HPDE6-E6E7 (cell line): ENCODE measurements around the gene TRIM9.
"Not testable (repeated sequence)": the region's sequence is repeated elsewhere in the genome, so short reads cannot be mapped to it uniquely, and the experiment has no call there.

Experiments
- DNase-seq: peaks from one replicate; pipeline ENCODE4 v3.0.0; 2011; ENCODE audit warnings: missing footprints; ENCODE audit errors: extremely low spot score

Gene TRIM9

GRCh38 chr14:51004801-51005526, 89.9 kb downstream of the TRIM9 start:
- peak; percentile 19 for DNase-seq

DNA sequence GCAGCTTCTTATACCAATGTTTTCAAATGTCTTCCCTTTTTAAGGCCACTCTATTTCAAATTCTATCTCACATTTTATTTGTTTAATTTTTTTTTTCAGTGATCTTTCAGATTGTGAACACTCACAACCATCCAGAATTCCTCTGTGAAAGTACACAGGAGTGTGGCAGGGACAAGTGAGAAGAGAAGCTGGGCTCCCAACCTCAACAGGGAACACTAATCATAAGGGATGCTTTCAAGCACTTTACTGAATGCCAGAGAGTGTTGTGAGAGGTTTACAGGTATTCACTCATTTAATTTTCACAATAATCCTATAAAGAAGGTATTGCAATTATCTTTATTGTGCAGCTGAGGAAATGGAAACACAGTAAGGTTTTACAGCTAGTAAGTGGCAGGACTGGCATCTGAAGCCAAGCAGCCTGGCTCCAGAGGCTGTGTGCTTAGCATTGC, 90.5 kb downstream of the TRIM9 start:
- DNase-seq = no peak

DNA sequence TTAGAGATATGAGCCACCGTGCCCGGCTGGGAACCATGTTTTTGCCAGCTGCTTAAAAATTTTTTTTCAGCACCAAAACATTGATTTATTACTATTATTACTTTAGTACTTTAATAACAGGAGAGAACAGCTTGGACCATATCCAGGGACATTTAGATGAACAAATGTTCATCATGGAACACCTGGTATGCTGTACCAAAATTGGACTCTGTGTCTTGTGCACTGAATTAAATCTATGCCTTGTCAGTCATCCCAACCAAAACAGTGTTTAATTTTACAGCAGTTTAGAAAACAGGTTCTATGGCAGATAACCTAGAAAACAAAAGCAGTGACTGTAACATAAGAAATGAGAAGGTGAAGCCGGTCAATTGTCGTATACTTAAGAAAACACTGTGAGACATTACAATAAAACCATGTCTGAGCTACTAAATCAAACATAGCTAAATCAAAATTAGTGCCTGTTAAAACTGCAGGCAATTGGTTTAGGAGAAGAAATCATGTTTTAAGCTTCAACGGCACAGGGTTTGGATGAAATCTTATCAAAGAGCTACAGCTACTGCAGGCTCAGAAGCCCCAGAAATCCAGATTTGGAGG, 92.4 kb downstream of the TRIM9 start:
- DNase-seq = no peak

- DNase-seq = no peak
These were observed 94.3 kb downstream of the TRIM9 start for GRCh38 chr14:51000566-51000965.

DNA sequence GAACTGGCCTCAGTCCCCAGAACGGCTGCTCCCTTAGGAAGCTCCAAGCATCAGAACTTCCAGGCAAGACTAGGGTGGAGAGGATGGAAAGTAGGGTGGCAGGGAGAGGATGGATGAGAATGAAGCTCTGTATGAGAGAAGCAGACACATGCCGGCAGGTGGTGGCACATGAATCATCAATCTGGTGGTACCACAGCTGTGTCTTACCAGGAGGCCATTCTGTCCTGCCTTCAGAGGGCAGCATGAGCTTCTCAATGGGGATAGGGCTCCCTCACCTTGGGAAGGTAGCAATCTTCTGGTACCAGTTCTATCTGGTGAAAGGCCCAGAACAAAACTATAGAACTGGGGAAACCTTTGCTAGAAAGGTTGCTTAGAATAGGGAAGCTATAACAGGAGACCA, 95.2 kb downstream of the TRIM9 start:
- DNase-seq = no peak

DNA sequence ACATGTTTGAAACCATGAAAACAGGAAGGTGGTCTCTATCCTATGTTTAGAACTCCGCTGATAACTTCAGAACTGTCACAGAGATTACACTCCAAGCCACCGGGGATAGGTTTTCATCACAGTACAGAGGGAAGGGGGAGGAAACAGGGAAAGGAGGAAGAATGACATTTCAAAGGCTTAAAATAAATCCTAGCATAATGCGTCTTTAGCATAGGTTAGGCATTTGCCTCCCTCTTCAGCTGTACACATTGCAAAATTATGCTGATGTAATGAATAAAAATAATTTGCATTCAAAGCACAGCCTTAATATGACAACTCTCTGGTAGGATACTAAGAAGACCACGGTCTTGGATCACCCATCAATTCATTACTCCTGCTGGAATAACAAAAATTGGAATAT, 96.3 kb downstream of the TRIM9 start:
- no peak for DNase-seq

DNA sequence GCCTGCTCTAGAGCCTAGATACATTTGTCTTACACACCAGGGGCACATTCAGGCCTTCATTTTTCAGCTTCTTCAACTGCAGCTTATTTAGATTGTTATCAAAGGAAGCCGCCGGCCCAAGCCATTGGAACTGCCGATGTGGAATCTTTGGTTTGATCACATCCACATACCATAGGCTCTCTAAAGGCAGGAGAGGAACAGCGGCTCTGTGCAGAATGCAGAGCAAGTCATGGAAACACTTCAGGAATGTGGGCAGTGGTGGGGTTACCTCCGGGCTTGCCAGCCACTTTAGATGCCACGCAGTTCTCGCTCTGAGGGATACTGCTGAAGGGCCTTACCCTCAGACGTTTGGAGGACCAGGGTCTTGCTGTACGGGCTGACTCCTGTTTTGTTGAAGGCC, 97.2 kb downstream of the TRIM9 start:
- no peak for DNase-seq

GRCh38 chr14:50994158-50994557, 100.7 kb downstream of the TRIM9 start:
- DNase-seq = not testable (repeated sequence)

DNA sequence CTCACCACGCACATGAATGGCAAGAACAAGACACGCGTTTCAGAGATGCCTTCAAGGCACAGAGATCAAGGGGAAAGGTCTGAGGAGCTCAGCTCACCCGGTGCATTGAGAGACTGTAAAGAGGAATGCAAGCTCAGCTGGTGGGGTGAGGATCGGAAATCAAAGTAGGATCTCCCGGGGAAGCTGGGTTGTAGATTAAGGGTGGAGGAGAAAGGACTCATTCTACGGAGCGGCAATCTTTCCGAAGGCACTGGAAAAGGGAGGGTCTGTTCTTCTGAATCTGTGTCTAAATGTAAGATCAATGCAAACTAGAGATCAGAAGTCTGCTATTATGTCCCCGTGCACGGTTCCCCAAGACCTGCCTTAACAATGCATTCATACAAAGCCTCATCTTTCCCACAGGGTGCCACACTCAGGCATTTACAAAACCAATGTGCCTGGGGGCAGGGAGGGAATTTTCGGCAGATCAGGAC, 109.0 kb downstream of the TRIM9 start:
- no peak for DNase-seq

DNA sequence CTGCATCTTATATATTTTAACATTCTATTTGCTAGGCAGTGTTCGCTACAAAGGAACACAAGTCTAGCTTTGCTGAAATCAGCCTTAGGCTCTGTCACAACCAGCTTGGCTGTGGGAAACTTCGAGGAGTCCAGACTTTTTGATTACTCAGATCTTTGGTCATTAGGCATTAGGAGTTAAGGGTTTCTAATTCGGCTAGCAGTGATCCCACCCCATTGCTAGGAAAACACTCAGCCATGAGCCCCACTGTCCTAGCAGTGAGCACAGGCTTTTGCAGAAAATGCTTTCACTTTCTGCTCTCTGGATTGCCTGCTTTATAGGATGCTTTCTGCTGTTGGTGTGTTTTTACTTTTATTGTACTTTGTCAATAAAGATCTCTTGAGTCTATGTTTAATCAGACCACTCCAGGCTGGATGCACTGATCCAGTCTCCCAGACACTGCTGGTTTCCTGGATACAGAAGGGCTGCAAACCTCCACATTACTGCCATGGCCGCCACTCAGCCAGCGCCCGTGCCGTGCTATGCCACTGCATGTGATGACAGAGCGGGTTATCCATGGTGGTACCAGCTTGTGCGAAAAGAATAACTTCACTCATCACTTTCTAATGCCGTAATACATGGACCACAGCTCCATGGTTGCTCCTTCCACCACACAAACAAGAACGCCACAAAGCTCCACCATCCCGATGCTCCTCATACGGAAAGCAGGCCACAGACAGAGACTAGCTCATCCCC, 109.6 kb downstream of the TRIM9 start:
- DNase-seq = no peak

DNA sequence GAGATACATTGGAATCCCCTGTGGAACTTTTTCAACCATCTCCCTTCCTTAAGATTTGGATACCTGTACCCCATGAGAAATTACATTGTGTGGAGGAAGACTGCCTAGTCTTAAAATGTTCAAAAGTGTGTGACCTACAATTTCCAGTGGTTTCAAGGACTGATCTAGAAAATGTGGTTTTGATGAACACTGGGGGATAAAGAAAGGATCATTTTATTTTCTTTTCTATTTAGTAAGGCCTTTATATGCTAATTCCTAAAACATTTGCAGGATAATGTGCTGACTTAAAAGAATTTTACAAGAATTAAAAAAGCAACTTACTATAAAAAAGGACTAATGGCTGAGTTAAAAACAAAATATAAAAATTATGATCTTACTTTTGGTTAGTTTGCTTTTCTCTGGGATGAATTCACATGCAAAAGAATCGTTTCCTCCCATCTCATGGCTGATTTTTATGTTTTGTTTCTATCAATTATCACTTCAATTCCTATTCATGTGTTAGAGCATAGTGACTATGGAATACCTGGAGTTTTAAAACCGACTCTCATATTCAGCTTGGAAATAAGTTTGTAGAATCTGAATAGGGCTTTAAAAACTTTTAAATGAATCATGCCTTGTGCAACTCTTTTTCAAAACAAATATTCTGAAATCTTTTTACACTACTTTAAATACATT, 110.7 kb downstream of the TRIM9 start:
- DNase-seq = no peak

DNA sequence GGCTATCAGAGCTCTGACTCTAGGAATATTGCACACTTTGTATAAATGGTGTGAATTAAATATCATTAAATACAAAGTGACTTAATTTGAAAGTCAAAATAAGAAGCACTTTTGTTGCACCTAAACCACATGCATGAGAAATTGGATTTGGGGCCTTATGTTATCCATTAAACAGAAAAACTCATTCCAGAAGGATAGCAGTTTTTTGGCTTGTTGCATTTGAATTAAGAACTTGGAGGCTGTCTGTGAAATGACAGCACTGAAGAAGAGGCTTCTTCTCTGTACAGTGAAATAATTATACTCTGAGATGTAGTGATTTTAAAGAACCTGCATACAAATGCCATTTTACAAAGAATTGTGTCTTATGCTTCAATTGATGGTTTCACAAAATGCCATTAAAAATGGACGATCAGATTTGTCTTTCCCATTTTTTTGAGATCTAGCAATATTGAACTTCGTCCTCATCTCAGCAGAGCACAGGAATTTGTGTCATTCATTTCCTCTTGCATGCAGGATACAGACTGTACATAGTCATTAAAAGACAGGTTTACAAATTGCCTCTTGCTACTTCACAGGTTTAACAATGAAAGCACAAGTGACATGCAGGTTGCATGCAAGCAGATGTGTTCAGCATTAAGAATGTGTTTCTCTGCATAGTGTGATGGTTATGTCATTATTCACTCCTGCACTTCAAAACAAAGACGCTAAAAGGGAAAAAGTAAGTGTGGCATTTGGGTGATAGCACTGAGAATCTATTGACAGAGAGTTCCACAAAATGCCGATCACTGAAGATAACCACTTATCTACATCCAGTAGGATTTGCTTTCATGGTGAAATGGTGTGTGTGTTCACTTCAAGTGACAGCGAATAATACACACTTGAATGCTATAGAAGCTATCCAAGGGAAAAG, 114.7 kb downstream of the TRIM9 start:
- DNase-seq = no peak

- no peak for DNase-seq
These were observed 116.0 kb downstream of the TRIM9 start for GRCh38 chr14:50978888-50979287.

- no peak for DNase-seq
These were observed 116.4 kb downstream of the TRIM9 start for GRCh38 chr14:50978529-50978871.

DNA sequence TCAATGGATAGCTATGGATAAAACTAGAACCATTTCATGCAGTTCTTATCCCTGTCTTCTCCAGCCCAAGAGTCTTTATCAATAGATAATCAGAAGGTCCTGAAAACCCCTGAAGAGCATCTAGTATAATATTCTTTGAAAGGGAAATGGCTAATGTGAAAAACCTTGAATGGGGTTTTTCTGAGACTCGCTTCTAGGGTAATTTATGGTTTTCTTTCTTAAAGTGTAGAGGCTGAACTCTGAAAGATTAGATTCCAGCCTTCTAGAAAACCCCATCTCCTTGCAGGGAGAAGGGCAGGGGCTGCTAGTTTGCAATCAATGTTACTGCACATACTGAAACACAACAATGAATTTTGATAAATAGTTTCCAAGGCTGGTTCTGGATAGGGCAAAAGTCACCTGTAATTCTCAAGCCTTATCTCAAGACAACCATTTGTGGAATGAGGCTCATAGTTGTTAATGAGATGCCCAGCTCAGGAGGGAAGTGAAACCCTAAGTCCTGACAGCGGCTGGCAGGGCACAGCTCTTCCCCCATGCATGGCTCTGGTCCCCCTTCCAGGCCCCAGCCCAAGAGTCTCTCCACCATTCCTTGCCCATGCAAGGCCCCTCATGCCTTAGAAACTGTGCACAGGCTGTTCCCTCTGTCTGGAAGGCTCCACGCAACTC, 116.9 kb downstream of the TRIM9 start:
- no peak for DNase-seq

GRCh38 chr14:50974118-50974517, 120.8 kb downstream of the TRIM9 start:
- no peak for DNase-seq

DNA sequence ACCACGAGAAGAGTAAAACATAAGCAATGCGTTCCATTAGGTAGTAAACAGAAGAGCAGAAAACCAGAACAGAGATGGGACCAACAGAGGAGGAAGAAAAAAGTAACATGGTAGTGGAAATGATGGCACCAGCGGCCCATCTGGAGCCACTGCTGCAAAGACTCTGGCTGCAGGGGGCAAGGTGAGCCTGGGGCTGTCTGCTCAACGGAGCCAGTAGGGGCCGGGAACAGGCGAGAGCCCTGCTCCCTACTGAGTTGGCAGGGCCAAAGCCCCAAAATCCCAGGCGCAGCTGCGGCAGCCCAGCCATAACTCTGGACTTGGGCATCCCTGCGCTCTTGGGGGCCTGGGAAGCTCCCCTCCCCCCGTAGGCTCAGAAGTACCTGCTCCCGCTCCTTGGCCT, 122.2 kb downstream of the TRIM9 start:
- DNase-seq = no peak

DNA sequence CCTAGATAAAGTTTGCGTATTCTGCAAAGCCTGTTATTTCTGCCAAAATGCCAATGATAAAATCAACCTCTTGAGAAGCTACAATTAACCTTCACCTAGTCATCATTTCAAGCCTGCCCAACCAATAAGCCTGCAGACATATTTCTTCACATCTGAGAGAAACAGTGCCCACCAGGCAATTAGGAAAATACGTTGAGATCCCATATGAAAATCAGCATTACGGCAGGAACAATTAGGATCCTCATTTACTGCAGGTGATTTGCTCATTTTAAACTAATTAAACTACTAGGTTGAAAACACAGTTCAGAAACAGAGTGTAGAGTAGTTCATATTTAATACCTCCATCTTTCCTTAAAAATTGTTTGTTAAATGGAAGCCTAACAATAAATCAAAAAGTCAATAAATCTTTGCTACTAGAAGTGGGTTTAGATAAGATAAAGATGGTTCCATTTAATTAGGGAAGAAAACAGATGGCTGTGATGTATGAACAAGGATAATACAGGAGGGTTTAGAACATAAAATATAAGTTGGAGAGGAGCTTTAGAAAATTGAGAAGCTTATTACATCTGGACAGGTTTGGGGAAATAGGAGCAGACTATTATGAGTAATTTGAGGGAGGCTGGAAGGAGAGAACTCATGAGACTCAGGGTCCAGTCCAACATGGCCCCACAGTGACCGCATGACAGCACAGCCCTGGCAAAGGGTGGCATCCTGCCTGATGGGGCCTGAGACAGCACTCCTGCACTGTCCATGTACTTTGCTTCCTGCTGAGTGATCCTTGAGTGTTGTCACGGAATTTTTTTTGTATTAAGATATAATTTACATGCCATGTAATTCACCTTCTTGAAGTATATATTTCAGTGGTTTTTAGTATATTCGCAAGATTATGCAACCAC, 123.8 kb downstream of the TRIM9 start:
- no peak for DNase-seq

- DNase-seq = no peak
These were observed 127.1 kb downstream of the TRIM9 start for GRCh38 chr14:50967790-50968189.

GRCh38 chr14:50967103-50967502, 127.8 kb downstream of the TRIM9 start:
- DNase-seq = no peak
